GM12878 (cell line): Measurements from ENCODE around the gene GRIK4. TPM values are rescaled to one million over a fixed set of nuclear protein-coding genes. Genes with fewer than 3 reads are reported as not detected.

Source experiments
- ATAC-seq: fragments of 200-7000 bp; cut with Tn5 transposase; 3 replicates; pipeline ENCODE4 v1.9.1; 2020; ENCODE audit warnings: mild to moderate bottlenecking, moderate library complexity
- BruUV-seq: library from RNA; stranded (reverse); fragments of 400-500 nt; replicated peaks from 2 replicates; lab custom pipeline; 2021; lab: Mats Ljungman, UMichigan
- CTCF ChIA-PET: fragments of 300-600 bp; sonication (Branson Sonifier 250); formaldehyde crosslinking; extraction: SDS; loops from one replicate; lab custom pipeline; 2021; ENCODE audit warnings: inconsistent platforms; lab: Yijun Ruan, JAX
- POLR2A ChIA-PET: fragments of 350-600 bp; formaldehyde crosslinking; extraction: SDS; loops from one replicate; lab custom pipeline; 2021; ENCODE audit warnings: inconsistent platforms; lab: Charles Lee
- RAD21 ChIA-PET: fragments of 300-600 bp; sonication (Branson Sonifier 250); formaldehyde crosslinking; loops from one replicate; lab custom pipeline; 2023; ENCODE audit warnings: antibody characterized with exemption; ENCODE audit not compliant: unreplicated experiment; lab: Charles Lee
- SMC1A ChIA-PET: fragments of 300-600 bp; sonication (Branson Sonifier 250); formaldehyde crosslinking; loops from one replicate; lab custom pipeline; 2023; ENCODE audit not compliant: unreplicated experiment, uncharacterized antibody; lab: Charles Lee
- DNase-seq: peaks from one replicate; pipeline ENCODE4 v3.0.0-alpha.2; 2011; ENCODE audit warnings: low read depth, low spot score
- FAIRE-seq: peaks from 3 replicates; lab custom pipeline; 2011; peaks lifted over from hg19 to GRCh38; lab: Jason Lieb, UNC
- H2AFZ ChIP-seq: 2 replicates; pipeline ENCODE4 v1.6.0; 2011; ENCODE audit warnings: low read depth, low read length, control low read depth; ENCODE audit not compliant: control insufficient read depth
- H3K27ac ChIP-seq: 2 replicates; pipeline ENCODE4 v1.5.1; 2011; ENCODE audit warnings: control low read depth; ENCODE audit not compliant: control insufficient read depth, insufficient read depth
- H3K27me3 ChIP-seq, 2 experiments: replicated peaks in 1 of 2; 2 replicates each; pipeline versions ENCODE4 v1.6.0 to v1.6.1; 2011; ENCODE audit warnings: low read length in 1 of 2; ENCODE audit not compliant: control insufficient read depth in 2 of 2, insufficient read depth in 2 of 2
- H3K36me3 ChIP-seq, 2 experiments: 2 replicates each; pipeline ENCODE4 v1.5.1; 2011; ENCODE audit warnings: low read length in 1 of 2; ENCODE audit not compliant: control insufficient read depth in 2 of 2, insufficient read depth in 2 of 2
- H3K4me1 ChIP-seq: 2 replicates; pipeline ENCODE4 v1.6.1; 2011; ENCODE audit warnings: mild to moderate bottlenecking, low read length, moderate library complexity, mixed read lengths; ENCODE audit not compliant: control insufficient read depth, insufficient read depth
- H3K4me2 ChIP-seq: 2 replicates; pipeline ENCODE4 v1.6.0; 2011; ENCODE audit warnings: control low read depth; ENCODE audit not compliant: control insufficient read depth, insufficient read depth
- H3K4me3 ChIP-seq: fragments of 200-600 bp; sonication (generic); 2 replicates; pipeline ENCODE4 v1.5.1; 2016
- H3K79me2 ChIP-seq: 2 replicates; pipeline ENCODE4 v1.6.0; 2011; ENCODE audit warnings: low read length; ENCODE audit not compliant: control insufficient read depth, insufficient read depth
- H3K9ac ChIP-seq: 2 replicates; pipeline ENCODE4 v1.8.0; 2011; ENCODE audit warnings: low read length, control low read depth, mixed read lengths; ENCODE audit not compliant: control insufficient read depth, insufficient read depth
- H3K9me3 ChIP-seq: replicated peaks from 3 replicates; pipeline ENCODE4 v1.5.1; 2011; ENCODE audit warnings: mild to moderate bottlenecking, low read length; ENCODE audit not compliant: control insufficient read depth, insufficient read depth
- H4K20me1 ChIP-seq: 2 replicates; pipeline ENCODE4 v1.6.0; 2011; ENCODE audit not compliant: control insufficient read depth, insufficient read depth
- BCL11A ChIP-seq: IDR thresholded peaks from 2 replicates; pipeline ENCODE4 v1.6.1; 2011; ENCODE audit warnings: low read depth, low read length
- BMI1 ChIP-seq: fragments of 450-650 bp; IDR thresholded peaks from 2 replicates; pipeline ENCODE4 v1.6.1; 2016; ENCODE audit warnings: mild to moderate bottlenecking, moderate library complexity, borderline replicate concordance
- CBX3 ChIP-seq: fragments of 200-600 bp; sonication (generic); IDR thresholded peaks from 2 replicates; pipeline ENCODE4 v1.6.1; 2016; ENCODE audit warnings: low read depth, borderline replicate concordance
- FOXM1 ChIP-seq: IDR thresholded peaks from 2 replicates; pipeline ENCODE4 v1.6.1; 2012; ENCODE audit warnings: low read depth, mild to moderate bottlenecking, inconsistent platforms, low read length, moderate library complexity
- HDGF ChIP-seq: fragments of 450-650 bp; IDR thresholded peaks from 2 replicates; pipeline ENCODE4 v1.6.1; 2016; ENCODE audit warnings: antibody characterized with exemption
- KAT2A ChIP-seq: conservative IDR thresholded peaks from 2 replicates; pipeline ENCODE4 v1.6.1; 2011; ENCODE audit warnings: low read depth, low read length; ENCODE audit not compliant: control insufficient read depth
- NBN ChIP-seq: fragments of 450-650 bp; IDR thresholded peaks from 2 replicates; pipeline ENCODE4 v1.6.1; 2016
- NFYB ChIP-seq: IDR thresholded peaks from 2 replicates; pipeline ENCODE4 v1.6.1; 2011; ENCODE audit warnings: low read depth, mild to moderate bottlenecking, low read length, improper control_type of control experiment, moderate library complexity; ENCODE audit not compliant: insufficient read depth
- RB1 ChIP-seq: fragments of 450-650 bp; formaldehyde crosslinking; IDR thresholded peaks from 2 replicates; pipeline ENCODE4 v1.6.1; 2017; ENCODE audit warnings: mild to moderate bottlenecking, borderline replicate concordance
- RELA ChIP-seq: fragments of 450-650 bp; IDR thresholded peaks from 2 replicates; pipeline ENCODE4 v1.8.0; 2014; ENCODE audit warnings: borderline replicate concordance; ENCODE audit not compliant: partially characterized antibody
- SIX5 ChIP-seq: IDR thresholded peaks from 2 replicates; pipeline ENCODE4 v1.6.1; 2011; ENCODE audit warnings: mild to moderate bottlenecking, low read depth, low read length, moderate library complexity; ENCODE audit not compliant: severe bottlenecking
- SREBF2 ChIP-seq: IDR thresholded peaks from 2 replicates; pipeline ENCODE4 v1.6.1; 2012; ENCODE audit warnings: mild to moderate bottlenecking, low read length
- SUZ12 ChIP-seq: fragments of 200-600 bp; sonication (generic); IDR thresholded peaks from one replicate; pipeline ENCODE4 v1.6.1; 2018; ENCODE audit warnings: antibody characterized with exemption, mild to moderate bottlenecking; ENCODE audit not compliant: unreplicated experiment
- TAF1 ChIP-seq: IDR thresholded peaks from 2 replicates; pipeline ENCODE4 v1.6.1; 2011; ENCODE audit warnings: mild to moderate bottlenecking, low read depth, low read length, borderline replicate concordance
- TCF3 ChIP-seq: IDR thresholded peaks from 2 replicates; pipeline ENCODE4 v1.6.1; 2012; ENCODE audit warnings: low read depth, mild to moderate bottlenecking, low read length, borderline replicate concordance; ENCODE audit not compliant: insufficient read depth
- YY1 ChIP-seq: IDR thresholded peaks from 2 replicates; pipeline ENCODE4 v1.6.1; 2011; ENCODE audit warnings: low read depth, mild to moderate bottlenecking, low read length
- ZSCAN29 ChIP-seq: fragments of 450-650 bp; IDR thresholded peaks from 2 replicates; pipeline ENCODE4 v1.6.1; 2017; ENCODE audit warnings: mild to moderate bottlenecking, moderate library complexity
- WGBS: methylation state at CpG from one replicate; pipeline ENCODE4 v1.1.6; 2016; ENCODE audit warnings: low lambda C conversion rate; ENCODE audit not compliant: insufficient replicate concordance, insufficient coverage; ENCODE audit errors: missing lambda C conversion rate; 5-methylcytosine and 5-hydroxymethylcytosine counted together
- in situ Hi-C: fragments of 300-500 bp; cut with MboI; formaldehyde crosslinking; loops from 9 replicates; pipeline ENCODE4 v1.14.3; 2018; ENCODE audit warnings: mixed read lengths
- intact Hi-C: fragments of 100-400 bp; cut with micrococcal nuclease; formaldehyde crosslinking; loops from one replicate; pipeline ENCODE4 v1.14.2; 2022; ENCODE audit not compliant: unreplicated experiment
- polyA plus RNA-seq, 11 experiments: library from polyadenylated mRNA; depleted of rRNA in 4 of 11; unstranded in 6 of 11; stranded (reverse) in 5 of 11; fragments of >200 nt; fragmentation: Nextera tagmentation in 4 of 11; fragmentation: Illumina TruSeq in 1 of 11; extraction: Ambion mirVana in 4 of 11; extraction: Trizol in 1 of 11; gene quantifications; 1 replicate in 1 of 11; 2 replicates in 10 of 11; pipeline versions ENCODE4 v1.2.1 to v1.2.3, GENCODE V29; 2011 to 2016; ENCODE audit warnings: inconsistent platforms in 2 of 11, missing spikeins in 2 of 11, low read depth in 1 of 11
- total RNA-seq, 4 experiments: library from RNA; depleted of rRNA in 3 of 4; stranded (reverse); fragments of >200 nt in 3 of 4; fragmentation: Illumina TruSeq in 1 of 4; extraction: Trizol in 1 of 4; gene quantifications; 2 replicates each; pipeline versions ENCODE4 v1.2.1 to v1.2.3, GENCODE V29; 2013 to 2021
- TF ChIP-seq, protein P1 (sequence below): fragments of 150-350 bp; IDR thresholded peaks from 2 replicates; pipeline ENCODE4 v1.6.1; 2016; ENCODE audit warnings: low read depth, low read length
- TF ChIP-seq, protein P2 (sequence below): fragments of 450-650 bp; IDR thresholded peaks from 2 replicates; pipeline ENCODE4 v1.6.1; 2017; ENCODE audit warnings: antibody characterized with exemption, mild to moderate bottlenecking, moderate library complexity

Gene GRIK4
- total and polyA plus RNA-seq, 10 of the 15 experiments (the other 5 are each of a cell fraction or from before 2014, with no cell fraction given): 0.33 to 3.6 (median 0.72) TPM

DNA sequence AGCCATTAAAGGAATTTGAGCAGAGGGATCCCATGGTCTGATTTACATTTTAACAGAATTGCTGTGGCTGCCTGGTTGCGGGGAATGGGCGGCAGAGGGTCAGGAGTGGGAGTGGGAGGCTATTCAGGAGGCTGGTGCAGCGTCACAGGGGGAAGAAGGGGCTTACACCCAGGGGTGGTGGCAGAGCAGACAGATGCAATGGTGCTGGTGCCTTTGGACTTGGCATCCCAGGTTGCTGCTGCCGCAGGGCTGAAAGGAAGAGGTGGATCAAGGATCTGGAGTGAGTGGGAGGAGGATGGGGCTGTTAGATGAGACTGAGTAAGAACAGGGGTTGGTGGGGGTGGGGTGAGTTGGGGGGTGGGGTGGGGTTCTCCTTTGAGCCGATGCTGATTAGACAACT, 38.5 kb downstream of the GRIK4 start (continued):
- no peak for TF ChIP-seq TAF1

DNA sequence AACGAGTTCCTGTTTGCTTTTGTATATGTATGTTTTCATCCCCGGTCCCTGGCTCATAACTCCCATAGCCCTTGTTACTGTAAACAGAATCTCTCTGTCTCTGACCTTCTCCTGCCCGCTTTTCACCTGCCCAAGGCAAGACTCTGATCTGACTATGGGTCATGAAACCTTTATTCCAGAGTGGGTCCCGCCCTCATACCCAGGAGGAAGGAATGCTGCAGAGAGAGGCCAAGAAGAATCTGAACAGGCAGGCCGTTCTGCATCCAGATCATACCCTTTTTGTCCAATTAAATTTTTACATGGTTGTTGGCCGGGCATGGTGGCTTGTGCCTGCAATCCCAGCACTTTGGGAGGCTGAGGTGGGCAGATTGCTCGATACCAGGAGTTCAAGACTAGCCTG, 39.6 kb downstream of the GRIK4 start:
- no peaks in the 10 kb centered on the region for H3K79me2 ChIP-seq
- no peak for FAIRE-seq
- CTCF ChIA-PET: interaction anchor here (0.6 kb wide), 1 partner anchor 145 kb away, joined by 3 read pairs; no protein-coding TSS in a partner anchor

More for the DNA sequence above, 39.6 kb downstream of the GRIK4 start:
- TF ChIP-seq KAT2A (no peak), NFYB (no peak), FOXM1 (no peak), BCL11A (no peak), SREBF2 (no peak), RB1 (no peak), BMI1 (no peak), NBN (no peak), RELA (no peak), SUZ12 (no peak), CBX3 (no peak), TAF1 (no peak), HDGF (no peak), TCF3 (no peak), YY1 (no peak), SIX5 (no peak), ZSCAN29 (no peak)
- TF ChIP-seq, protein P1, sequence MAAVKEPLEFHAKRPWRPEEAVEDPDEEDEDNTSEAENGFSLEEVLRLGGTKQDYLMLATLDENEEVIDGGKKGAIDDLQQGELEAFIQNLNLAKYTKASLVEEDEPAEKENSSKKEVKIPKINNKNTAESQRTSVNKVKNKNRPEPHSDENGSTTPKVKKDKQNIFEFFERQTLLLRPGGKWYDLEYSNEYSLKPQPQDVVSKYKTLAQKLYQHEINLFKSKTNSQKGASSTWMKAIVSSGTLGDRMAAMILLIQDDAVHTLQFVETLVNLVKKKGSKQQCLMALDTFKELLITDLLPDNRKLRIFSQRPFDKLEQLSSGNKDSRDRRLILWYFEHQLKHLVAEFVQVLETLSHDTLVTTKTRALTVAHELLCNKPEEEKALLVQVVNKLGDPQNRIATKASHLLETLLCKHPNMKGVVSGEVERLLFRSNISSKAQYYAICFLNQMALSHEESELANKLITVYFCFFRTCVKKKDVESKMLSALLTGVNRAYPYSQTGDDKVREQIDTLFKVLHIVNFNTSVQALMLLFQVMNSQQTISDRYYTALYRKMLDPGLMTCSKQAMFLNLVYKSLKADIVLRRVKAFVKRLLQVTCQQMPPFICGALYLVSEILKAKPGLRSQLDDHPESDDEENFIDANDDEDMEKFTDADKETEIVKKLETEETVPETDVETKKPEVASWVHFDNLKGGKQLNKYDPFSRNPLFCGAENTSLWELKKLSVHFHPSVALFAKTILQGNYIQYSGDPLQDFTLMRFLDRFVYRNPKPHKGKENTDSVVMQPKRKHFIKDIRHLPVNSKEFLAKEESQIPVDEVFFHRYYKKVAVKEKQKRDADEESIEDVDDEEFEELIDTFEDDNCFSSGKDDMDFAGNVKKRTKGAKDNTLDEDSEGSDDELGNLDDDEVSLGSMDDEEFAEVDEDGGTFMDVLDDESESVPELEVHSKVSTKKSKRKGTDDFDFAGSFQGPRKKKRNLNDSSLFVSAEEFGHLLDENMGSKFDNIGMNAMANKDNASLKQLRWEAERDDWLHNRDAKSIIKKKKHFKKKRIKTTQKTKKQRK: no peak
- TF ChIP-seq, protein P2, sequence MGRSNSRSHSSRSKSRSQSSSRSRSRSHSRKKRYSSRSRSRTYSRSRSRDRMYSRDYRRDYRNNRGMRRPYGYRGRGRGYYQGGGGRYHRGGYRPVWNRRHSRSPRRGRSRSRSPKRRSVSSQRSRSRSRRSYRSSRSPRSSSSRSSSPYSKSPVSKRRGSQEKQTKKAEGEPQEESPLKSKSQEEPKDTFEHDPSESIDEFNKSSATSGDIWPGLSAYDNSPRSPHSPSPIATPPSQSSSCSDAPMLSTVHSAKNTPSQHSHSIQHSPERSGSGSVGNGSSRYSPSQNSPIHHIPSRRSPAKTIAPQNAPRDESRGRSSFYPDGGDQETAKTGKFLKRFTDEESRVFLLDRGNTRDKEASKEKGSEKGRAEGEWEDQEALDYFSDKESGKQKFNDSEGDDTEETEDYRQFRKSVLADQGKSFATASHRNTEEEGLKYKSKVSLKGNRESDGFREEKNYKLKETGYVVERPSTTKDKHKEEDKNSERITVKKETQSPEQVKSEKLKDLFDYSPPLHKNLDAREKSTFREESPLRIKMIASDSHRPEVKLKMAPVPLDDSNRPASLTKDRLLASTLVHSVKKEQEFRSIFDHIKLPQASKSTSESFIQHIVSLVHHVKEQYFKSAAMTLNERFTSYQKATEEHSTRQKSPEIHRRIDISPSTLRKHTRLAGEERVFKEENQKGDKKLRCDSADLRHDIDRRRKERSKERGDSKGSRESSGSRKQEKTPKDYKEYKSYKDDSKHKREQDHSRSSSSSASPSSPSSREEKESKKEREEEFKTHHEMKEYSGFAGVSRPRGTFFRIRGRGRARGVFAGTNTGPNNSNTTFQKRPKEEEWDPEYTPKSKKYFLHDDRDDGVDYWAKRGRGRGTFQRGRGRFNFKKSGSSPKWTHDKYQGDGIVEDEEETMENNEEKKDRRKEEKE: no peak
- H3K9me3 ChIP-seq: no peaks in the 10 kb centered on the region
- H3K9ac ChIP-seq: no peak overlapping the region
- DNase-seq (no peak), ATAC-seq (no peak)
- in situ Hi-C loops: no loop called here
- no peak overlapping the region for H3K27ac ChIP-seq
- ChIA-PET SMC1A (no interaction called here), RAD21 (interaction anchor here (1.4 kb wide), 1 partner anchor 134 kb away, joined by 4 read pairs; no protein-coding TSS in a partner anchor), POLR2A (interaction anchor here (0.6 kb wide), 1 partner anchor 274 kb away, joined by 3 read pairs; no protein-coding TSS in a partner anchor)
- intact Hi-C loops: no loop called here
- BruUV-seq: no TSS peak
- no peak overlapping the region for H3K4me3 ChIP-seq
- WGBS: 21% methylated on average over 7 of the region's 7 CpGs
- H3K4me2 ChIP-seq: no peak overlapping the region
- H3K4me1 ChIP-seq: peaks cover 4% of the 10 kb centered on the region; the same call in 1 of the 2 replicates
- H3K27me3 ChIP-seq: no peaks in the 10 kb centered on the region
- no peaks in the 10 kb centered on the region for H3K36me3 ChIP-seq
- H2AFZ ChIP-seq: no peak overlapping the region
- H4K20me1 ChIP-seq: no peaks in the 10 kb centered on the region
